ENCODE measurements around the gene PTPRG. TPM values are rescaled to one million over a fixed set of nuclear protein-coding genes. Genes with fewer than 3 reads are reported as not detected.
A peak's percentile ranks its signal among the peaks of the same experiment; 100 is the strongest.

PTPRG gene
- total RNA-seq, 1 donor from 2014 or later, result 11.1 TPM

GRCh38 chr3:61650276-61650675 lies 88.9 kb downstream of the PTPRG start:
- DNase-seq (ENCODE audit: low read depth), result no peak
- no peaks in the 10 kb centered on the region for H3K27me3 ChIP-seq (ENCODE audit: control insufficient read depth, insufficient read depth, low read length)
- FAIRE-seq, result no peak
- H3K36me3 ChIP-seq (ENCODE audit: control insufficient read depth, insufficient read depth, low read length), result no peaks in the 10 kb centered on the region
- no peak overlapping the region for H3K4me3 ChIP-seq (ENCODE audit: low read depth, low read length)
- TF ChIP-seq, protein P1, sequence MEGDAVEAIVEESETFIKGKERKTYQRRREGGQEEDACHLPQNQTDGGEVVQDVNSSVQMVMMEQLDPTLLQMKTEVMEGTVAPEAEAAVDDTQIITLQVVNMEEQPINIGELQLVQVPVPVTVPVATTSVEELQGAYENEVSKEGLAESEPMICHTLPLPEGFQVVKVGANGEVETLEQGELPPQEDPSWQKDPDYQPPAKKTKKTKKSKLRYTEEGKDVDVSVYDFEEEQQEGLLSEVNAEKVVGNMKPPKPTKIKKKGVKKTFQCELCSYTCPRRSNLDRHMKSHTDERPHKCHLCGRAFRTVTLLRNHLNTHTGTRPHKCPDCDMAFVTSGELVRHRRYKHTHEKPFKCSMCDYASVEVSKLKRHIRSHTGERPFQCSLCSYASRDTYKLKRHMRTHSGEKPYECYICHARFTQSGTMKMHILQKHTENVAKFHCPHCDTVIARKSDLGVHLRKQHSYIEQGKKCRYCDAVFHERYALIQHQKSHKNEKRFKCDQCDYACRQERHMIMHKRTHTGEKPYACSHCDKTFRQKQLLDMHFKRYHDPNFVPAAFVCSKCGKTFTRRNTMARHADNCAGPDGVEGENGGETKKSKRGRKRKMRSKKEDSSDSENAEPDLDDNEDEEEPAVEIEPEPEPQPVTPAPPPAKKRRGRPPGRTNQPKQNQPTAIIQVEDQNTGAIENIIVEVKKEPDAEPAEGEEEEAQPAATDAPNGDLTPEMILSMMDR (IDR thresholded peaks at IDR 0.05; ENCODE audit: insufficient read depth, low read length, severe bottlenecking), result no peak

DNA sequence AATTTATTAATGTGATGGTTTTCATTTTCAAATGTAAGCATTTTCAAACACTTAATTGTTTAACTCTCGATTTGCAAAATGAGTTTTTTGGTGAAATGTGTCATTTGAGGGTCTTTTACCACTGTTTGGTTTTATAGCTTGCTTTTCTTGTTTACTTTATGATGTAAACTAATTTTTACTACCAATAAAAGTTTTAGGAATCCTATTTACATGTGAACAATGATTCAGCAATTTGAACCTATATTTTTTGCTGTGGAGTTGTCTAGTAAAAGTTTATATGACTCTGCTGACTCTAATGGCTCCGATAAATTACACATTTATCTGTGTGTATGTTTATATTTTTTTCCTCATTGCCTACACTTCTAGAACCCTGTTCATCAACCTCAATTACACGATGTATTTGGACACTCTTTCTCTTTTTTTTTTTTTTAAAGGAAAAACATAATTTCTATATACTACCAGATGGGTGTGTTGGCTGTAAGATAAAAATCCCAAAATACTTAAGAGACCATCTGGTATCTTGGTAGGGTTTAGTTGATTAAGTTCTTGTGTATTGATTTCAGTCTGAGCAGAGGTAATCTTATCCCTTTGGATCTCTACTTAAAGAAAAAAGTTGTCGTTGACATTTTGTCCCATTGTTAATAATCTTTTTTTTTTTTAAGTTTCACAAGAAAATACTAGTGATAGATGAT lies 89.5 kb downstream of the PTPRG start:
- TF ChIP-seq, protein P1 (IDR thresholded peaks at IDR 0.05; ENCODE audit: insufficient read depth, low read length, severe bottlenecking), result no peak
- no peak overlapping the region for H3K4me3 ChIP-seq (ENCODE audit: low read depth, low read length)
- FAIRE-seq, result no peak
- H3K36me3 ChIP-seq (ENCODE audit: control insufficient read depth, insufficient read depth, low read length), result no peaks in the 10 kb centered on the region
- H3K27me3 ChIP-seq (ENCODE audit: control insufficient read depth, insufficient read depth, low read length), result no peaks in the 10 kb centered on the region
- no peak for DNase-seq (ENCODE audit: low read depth)

DNA sequence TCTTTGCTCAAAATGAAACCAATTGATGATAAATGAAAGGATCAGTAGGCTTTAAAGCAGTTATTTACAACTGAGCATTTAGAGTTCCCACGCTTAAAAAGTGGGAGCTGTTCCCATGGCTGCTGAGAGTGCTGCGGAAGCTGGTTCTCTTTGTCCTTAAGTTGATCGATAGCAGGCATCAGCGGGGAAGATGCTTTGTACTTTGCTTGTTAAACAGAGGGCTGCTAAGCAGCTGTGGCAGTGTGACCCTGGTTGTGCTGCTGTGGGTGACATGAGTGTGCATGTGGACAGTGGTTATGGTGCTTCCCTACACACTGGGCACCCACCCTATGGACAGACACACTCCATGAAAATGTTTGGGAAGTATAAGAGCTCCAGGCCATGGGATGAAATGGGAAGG lies 96.3 kb downstream of the PTPRG start:
- Histone ChIP-seq H3K36me3 (ENCODE audit: control insufficient read depth, insufficient read depth, low read length) (no peaks in the 10 kb centered on the region), H3K4me3 (ENCODE audit: low read depth, low read length) (no peak overlapping the region), H3K27me3 (ENCODE audit: control insufficient read depth, insufficient read depth, low read length) (no peaks in the 10 kb centered on the region)
- DNase-seq (ENCODE audit: low read depth) (no peak), FAIRE-seq (no peak)
- TF ChIP-seq, protein P1 (IDR thresholded peaks at IDR 0.05; ENCODE audit: insufficient read depth, low read length, severe bottlenecking), result no peak

DNA sequence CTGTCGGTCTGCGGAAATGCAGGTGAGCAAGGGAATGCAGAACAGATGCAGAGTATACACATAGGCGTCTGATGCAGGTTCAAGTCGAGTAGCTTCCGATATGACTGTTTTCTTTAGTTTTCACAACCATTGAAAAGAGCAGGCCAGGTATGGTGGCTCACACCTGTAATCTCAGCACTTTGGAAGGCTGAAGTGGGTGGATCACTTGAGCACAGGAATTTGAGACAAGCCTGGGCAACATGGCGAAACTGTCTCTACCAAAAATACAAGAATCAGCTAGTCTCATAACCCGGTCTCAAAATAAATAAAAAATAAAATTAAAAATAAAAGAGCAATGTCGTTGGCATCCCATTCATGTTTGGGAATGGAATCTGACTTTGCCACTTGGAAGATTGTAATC lies 101.5 kb downstream of the PTPRG start:
- no peaks in the 10 kb centered on the region for H3K27me3 ChIP-seq (ENCODE audit: control insufficient read depth, insufficient read depth, low read length)
- no peak overlapping the region for H3K4me3 ChIP-seq (ENCODE audit: low read depth, low read length)
- FAIRE-seq (no peak), DNase-seq (ENCODE audit: low read depth) (peak; percentile 84)
- H3K36me3 ChIP-seq (ENCODE audit: control insufficient read depth, insufficient read depth, low read length), result no peaks in the 10 kb centered on the region
- TF ChIP-seq, protein P1 (IDR thresholded peaks at IDR 0.05; ENCODE audit: insufficient read depth, low read length, severe bottlenecking), result no peak

DNA sequence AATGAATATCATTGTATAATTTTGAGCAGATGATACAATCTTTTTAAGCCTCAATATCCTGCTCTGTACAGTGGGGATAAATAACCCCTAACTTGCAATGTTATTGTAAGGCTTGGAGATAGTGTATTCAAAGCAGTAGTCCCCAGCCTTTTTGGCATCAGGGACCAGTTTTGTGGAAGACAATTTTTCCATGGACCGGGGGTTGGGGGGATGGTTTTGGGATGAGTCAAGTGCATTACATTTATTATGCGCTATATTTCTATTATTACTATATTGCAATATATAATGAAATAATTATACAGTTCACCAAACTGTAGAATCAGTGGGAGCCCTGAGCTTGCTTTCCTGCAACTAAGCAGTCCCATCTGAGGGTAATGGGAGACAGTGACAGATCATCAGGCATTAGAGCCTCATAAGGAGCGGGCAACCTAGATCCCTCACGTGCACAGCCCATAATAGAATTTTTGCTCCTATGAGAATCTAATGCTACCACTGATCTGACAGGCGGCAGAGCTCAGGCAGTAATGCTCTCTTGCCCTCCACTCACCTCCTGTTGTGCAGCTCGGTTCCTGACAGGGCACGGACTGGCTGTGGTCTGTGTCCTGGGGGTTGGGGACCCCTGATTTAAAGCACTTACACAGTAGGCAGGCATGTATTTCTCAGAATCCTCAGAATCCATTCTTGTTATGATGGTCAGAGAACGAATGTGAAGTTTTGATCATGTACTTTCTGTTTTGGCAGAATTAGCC lies 102.2 kb downstream of the PTPRG start:
- TF ChIP-seq, protein P1 (IDR thresholded peaks at IDR 0.05; ENCODE audit: insufficient read depth, low read length, severe bottlenecking), result no peak
- H3K36me3 ChIP-seq (ENCODE audit: control insufficient read depth, insufficient read depth, low read length), result no peaks in the 10 kb centered on the region
- no peak overlapping the region for H3K4me3 ChIP-seq (ENCODE audit: low read depth, low read length)
- FAIRE-seq (peak; percentile 23), DNase-seq (ENCODE audit: low read depth) (no peak)
- no peaks in the 10 kb centered on the region for H3K27me3 ChIP-seq (ENCODE audit: control insufficient read depth, insufficient read depth, low read length)
